Measurements from ENCODE around the gene PRKN. TPM values are rescaled to one million over a fixed set of nuclear protein-coding genes. Genes with fewer than 3 reads are reported as not detected.

Gene PRKN
- total RNA-seq, 1 donor from 2014 or later, result 1.3 TPM

GRCh38 chr6:162029873-162030576 is 697.5 kb downstream of the PRKN start:
- H3K27me3 ChIP-seq (ENCODE audit: insufficient read depth, low read length), result no peaks in the 10 kb centered on the region
- H3K27ac Mint-ChIP-seq (ENCODE audit: unreplicated experiment), result no peak overlapping the region
- TF ChIP-seq EZH2 (IDR thresholded peaks at IDR 0.05; ENCODE audit: insufficient read depth, low read length), result no peak
- no peak for TF ChIP-seq CTCF (IDR thresholded peaks at IDR 0.05; ENCODE audit: insufficient read depth, low read depth, low read length)
- H4K20me1 ChIP-seq (ENCODE audit: insufficient read depth, low read length), result no peaks in the 10 kb centered on the region
- no peak for FAIRE-seq
- H3K36me3 Mint-ChIP-seq (ENCODE audit: low read depth, unreplicated experiment), result no peaks in the 10 kb centered on the region
- no peaks in the 10 kb centered on the region for H3K9me3 ChIP-seq (ENCODE audit: insufficient read depth, low read depth, low read length)
- no peak overlapping the region for H3K4me3 ChIP-seq (ENCODE audit: insufficient read depth, low read depth, low read length)
- no peak overlapping the region for H3K4me2 ChIP-seq (ENCODE audit: low read length)
- peaks cover 9% of the 10 kb centered on the region for H3K4me1 Mint-ChIP-seq (ENCODE audit: low read depth, unreplicated experiment)
- no peaks in the 10 kb centered on the region for H3K27me3 Mint-ChIP-seq (ENCODE audit: low read depth, unreplicated experiment)
- no peaks in the 10 kb centered on the region for H3K36me3 ChIP-seq (ENCODE audit: insufficient read depth, low read length)
- DNase-seq (ENCODE audit: low read depth), result peak; percentile 27
- no peak overlapping the region for H3K4me3 Mint-ChIP-seq (ENCODE audit: unreplicated experiment)
- H3K4me1 ChIP-seq (ENCODE audit: insufficient read depth, low read length), result no peaks in the 10 kb centered on the region
- H2AFZ ChIP-seq (ENCODE audit: low read depth, low read length), result no peak overlapping the region
- no peaks in the 10 kb centered on the region for H3K79me2 ChIP-seq (ENCODE audit: insufficient read depth, low read length)
- H3K9ac ChIP-seq (ENCODE audit: low read length), result no peak overlapping the region
- no peaks in the 10 kb centered on the region for H3K9me3 Mint-ChIP-seq (ENCODE audit: unreplicated experiment)
- H3K27ac ChIP-seq (ENCODE audit: low read depth, low read length), result no peak overlapping the region

GRCh38 chr6:162026843-162027242 is 700.7 kb downstream of the PRKN start:
- peaks cover 2% of the 10 kb centered on the region for H3K4me1 Mint-ChIP-seq (ENCODE audit: low read depth, unreplicated experiment)
- H3K27me3 ChIP-seq (ENCODE audit: insufficient read depth, low read length), result no peaks in the 10 kb centered on the region
- H3K4me3 Mint-ChIP-seq (ENCODE audit: unreplicated experiment), result no peak overlapping the region

More at GRCh38 chr6:162026843-162027242, 700.7 kb downstream of the PRKN start:
- DNase-seq (ENCODE audit: low read depth) (peak; percentile 14), FAIRE-seq (no peak)
- Histone ChIP-seq H3K27ac (ENCODE audit: low read depth, low read length) (no peak overlapping the region), H3K36me3 (ENCODE audit: insufficient read depth, low read length) (no peaks in the 10 kb centered on the region), H3K79me2 (ENCODE audit: insufficient read depth, low read length) (no peaks in the 10 kb centered on the region), H3K4me3 (ENCODE audit: insufficient read depth, low read depth, low read length) (no peak overlapping the region), H3K9ac (ENCODE audit: low read length) (no peak overlapping the region), H3K4me2 (ENCODE audit: low read length) (no peak overlapping the region), H2AFZ (ENCODE audit: low read depth, low read length) (no peak overlapping the region), H3K9me3 (ENCODE audit: insufficient read depth, low read depth, low read length) (no peaks in the 10 kb centered on the region), H4K20me1 (ENCODE audit: insufficient read depth, low read length) (no peaks in the 10 kb centered on the region), H3K4me1 (ENCODE audit: insufficient read depth, low read length) (no peaks in the 10 kb centered on the region)
- no peak for TF ChIP-seq EZH2 (IDR thresholded peaks at IDR 0.05; ENCODE audit: insufficient read depth, low read length)
- no peak for TF ChIP-seq CTCF (IDR thresholded peaks at IDR 0.05; ENCODE audit: insufficient read depth, low read depth, low read length)
- peaks cover 4% of the 10 kb centered on the region for H3K9me3 Mint-ChIP-seq (ENCODE audit: unreplicated experiment)
- no peaks in the 10 kb centered on the region for H3K27me3 Mint-ChIP-seq (ENCODE audit: low read depth, unreplicated experiment)
- H3K36me3 Mint-ChIP-seq (ENCODE audit: low read depth, unreplicated experiment), result no peaks in the 10 kb centered on the region
- H3K27ac Mint-ChIP-seq (ENCODE audit: unreplicated experiment), result no peak overlapping the region
